IMR-90 (cell line): ENCODE results near the gene WBP2. TPM values are rescaled to one million over a fixed set of nuclear protein-coding genes. Genes with fewer than 3 reads are reported as not detected.

Source experiments
- ATAC-seq: fragments of 200-7000 bp; cut with Tn5 transposase; 2 replicates; pipeline ENCODE4 v1.9.1; 2020; ENCODE audit warnings: low read depth, mild to moderate bottlenecking, moderate library complexity
- BruUV-seq: library from RNA; stranded (reverse); fragments of 400-500 nt; replicated peaks from 2 replicates; lab custom pipeline; 2021; lab: Mats Ljungman, UMichigan
- CTCF ChIA-PET: fragments of 300-600 bp; formaldehyde crosslinking; extraction: SDS; loops from one replicate; lab custom pipeline; 2021; ENCODE audit warnings: antibody characterized with exemption; lab: Yijun Ruan, JAX
- POLR2A ChIA-PET: fragments of 300-600 bp; sonication (Branson Sonifier 250); formaldehyde crosslinking; loops from one replicate; lab custom pipeline; 2022; ENCODE audit warnings: antibody characterized with exemption; ENCODE audit not compliant: unreplicated experiment; lab: Charles Lee
- DNase-seq: peaks from one replicate; pipeline ENCODE4 v3.0.0; 2013
- H2AFZ ChIP-seq: replicated peaks from 2 replicates; pipeline ENCODE3; 2013; ENCODE audit warnings: low read length, mild to moderate bottlenecking; ENCODE audit not compliant: poor library complexity
- H2AK5ac ChIP-seq: 2 replicates; pipeline ENCODE4 v1.6.1; 2013; ENCODE audit warnings: low read depth, low read length, inconsistent platforms
- H2AK9ac ChIP-seq: replicated peaks from 2 replicates; pipeline ENCODE3; 2013; ENCODE audit warnings: mild to moderate bottlenecking, low read depth, low read length, moderate library complexity; ENCODE audit not compliant: poor library complexity
- H2BK120ac ChIP-seq: 2 replicates; pipeline ENCODE4 v1.6.1; 2013; ENCODE audit warnings: low read depth, low read length, inconsistent platforms
- H2BK15ac ChIP-seq: 3 replicates; pipeline ENCODE4 v1.6.1; 2013; ENCODE audit warnings: low read depth, low read length, inconsistent platforms
- H2BK20ac ChIP-seq: 2 replicates; pipeline ENCODE4 v1.6.1; 2013; ENCODE audit warnings: low read depth, mild to moderate bottlenecking, inconsistent platforms, low read length, moderate library complexity
- H2BK5ac ChIP-seq: 2 replicates; pipeline ENCODE4 v1.6.1; 2013; ENCODE audit warnings: mild to moderate bottlenecking, low read depth, low read length, inconsistent platforms; ENCODE audit not compliant: poor library complexity, severe bottlenecking
- H3K14ac ChIP-seq: replicated peaks from 2 replicates; pipeline ENCODE4 v1.6.1; 2013; ENCODE audit warnings: low read depth, low read length, inconsistent platforms
- H3K18ac ChIP-seq: 2 replicates; pipeline ENCODE4 v1.6.1; 2013; ENCODE audit warnings: low read depth, low read length, control low read depth
- H3K23ac ChIP-seq: 2 replicates; pipeline ENCODE4 v1.6.1; 2013; ENCODE audit warnings: low read depth, low read length, inconsistent platforms
- H3K27ac ChIP-seq: 2 replicates; pipeline ENCODE4 v1.5.1; 2013; ENCODE audit warnings: mild to moderate bottlenecking, control low read depth, low read length; ENCODE audit not compliant: insufficient read depth
- H3K27me3 ChIP-seq: 2 replicates; pipeline ENCODE4 v1.6.1; 2013; ENCODE audit warnings: low read length; ENCODE audit not compliant: control insufficient read depth, insufficient read depth
- H3K36me3 ChIP-seq: 2 replicates; pipeline ENCODE4 v1.6.1; 2013; ENCODE audit warnings: low read length, mixed read lengths; ENCODE audit not compliant: control insufficient read depth, insufficient read depth
- H3K4ac ChIP-seq: 2 replicates; pipeline ENCODE4 v1.6.1; 2013; ENCODE audit warnings: low read depth, low read length, inconsistent platforms
- H3K4me1 ChIP-seq: 2 replicates; pipeline ENCODE4 v1.6.1; 2013; ENCODE audit warnings: low read length, mixed read lengths; ENCODE audit not compliant: control insufficient read depth, insufficient read depth
- H3K4me2 ChIP-seq: 2 replicates; pipeline ENCODE4 v1.6.1; 2013; ENCODE audit warnings: low read depth, mild to moderate bottlenecking, control low read depth, low read length, moderate library complexity
- H3K4me3 ChIP-seq: 2 replicates; pipeline ENCODE4 v1.5.1; 2013; ENCODE audit warnings: low read depth, mild to moderate bottlenecking, control low read depth, low read length, moderate library complexity; ENCODE audit not compliant: insufficient read depth
- H3K56ac ChIP-seq: 2 replicates; pipeline ENCODE4 v1.6.1; 2013; ENCODE audit warnings: low read length, inconsistent platforms; ENCODE audit not compliant: insufficient read depth; ENCODE audit errors: extremely low read depth
- H3K79me1 ChIP-seq, 2 experiments: 2 replicates each; pipeline ENCODE4 v1.6.1; 2013; ENCODE audit warnings: low read length in 2 of 2, inconsistent platforms in 1 of 2, low read depth in 1 of 2
- H3K9ac ChIP-seq: 2 replicates; pipeline ENCODE4 v1.6.1; 2013; ENCODE audit warnings: low read depth, low read length, control low read depth
- H3K9me1 ChIP-seq: 2 replicates; pipeline ENCODE4 v1.6.1; 2013; ENCODE audit warnings: low read length, inconsistent platforms; ENCODE audit not compliant: insufficient read depth
- H3K9me3 ChIP-seq: 2 replicates; pipeline ENCODE4 v1.6.1; 2013; ENCODE audit warnings: low read length; ENCODE audit not compliant: control insufficient read depth, insufficient read depth
- H4K20me1 ChIP-seq: 2 replicates; pipeline ENCODE4 v1.6.1; 2013; ENCODE audit warnings: low read length, inconsistent platforms; ENCODE audit not compliant: insufficient read depth
- H4K5ac ChIP-seq: 2 replicates; pipeline ENCODE4 v1.6.1; 2013; ENCODE audit warnings: mild to moderate bottlenecking, low read depth, low read length, control low read depth
- H4K8ac ChIP-seq, 2 experiments: 2 replicates each; pipeline ENCODE4 v1.6.1; 2013; ENCODE audit warnings: low read depth in 2 of 2, low read length in 2 of 2, control low read depth in 1 of 2, inconsistent platforms in 1 of 2
- H4K91ac ChIP-seq: 2 replicates; pipeline ENCODE4 v1.6.1; 2013; ENCODE audit warnings: low read depth, low read length, inconsistent platforms; ENCODE audit not compliant: insufficient read depth
- FOS ChIP-seq: fragments of 150-350 bp; IDR thresholded peaks from 2 replicates; pipeline ENCODE4 v1.6.1; 2016; ENCODE audit warnings: low read depth, low read length
- MAFK ChIP-seq: IDR thresholded peaks from 2 replicates; pipeline ENCODE4 v1.6.1; 2012; ENCODE audit warnings: low read depth, low read length, improper control_type of control experiment
- MXI1 ChIP-seq: IDR thresholded peaks from 2 replicates; pipeline ENCODE4 v1.6.1; 2012; ENCODE audit warnings: low read depth, mild to moderate bottlenecking, low read length, moderate library complexity, borderline replicate concordance
- RFX5 ChIP-seq: IDR thresholded peaks from 2 replicates; pipeline ENCODE4 v1.8.0; 2012; ENCODE audit warnings: low read depth, mild to moderate bottlenecking, low read length, moderate library complexity
- SMC3 ChIP-seq: fragments of 150-350 bp; IDR thresholded peaks from 2 replicates; pipeline ENCODE4 v1.6.1; 2016; ENCODE audit warnings: low read depth, mild to moderate bottlenecking, antibody characterized with exemption, low read length, moderate library complexity
- WGBS, 2 experiments: methylation state at CpG; one replicate each; pipeline versions ENCODE4 v1.1.5 to v1.1.7; 2013; ENCODE audit warnings: missing lambda C conversion rate in 2 of 2; ENCODE audit not compliant: insufficient read length in 1 of 2; ENCODE audit errors: extremely low coverage in 2 of 2; 5-methylcytosine and 5-hydroxymethylcytosine counted together
- dilution Hi-C: fragments of 300-500 bp; cut with HindIII; formaldehyde crosslinking; loops from one replicate; pipeline ENCODE4 v1.14.3; 2018; ENCODE audit warnings: low sequenced_read_pairs; ENCODE audit not compliant: unreplicated experiment
- in situ Hi-C: fragments of 300-500 bp; cut with MboI; formaldehyde crosslinking; loops from 3 replicates; pipeline ENCODE4 v1.14.3; 2019; ENCODE audit warnings: low sequenced_read_pairs, inconsistent platforms, mixed read lengths
- intact Hi-C: fragments of 100-400 bp; cut with micrococcal nuclease; formaldehyde crosslinking; loops from 2 replicates; pipeline ENCODE4 v1.10.0; 2022
- polyA plus RNA-seq, 3 experiments: library from polyadenylated mRNA; depleted of rRNA; stranded (reverse); fragments of >200 nt; gene quantifications; 2 replicates each; pipeline ENCODE4 v1.2.3, GENCODE V29; 2012; ENCODE audit warnings: low replicate concordance in 1 of 3
- total RNA-seq: library from RNA; depleted of rRNA; stranded (reverse); fragments of >200 nt; gene quantifications from 2 replicates; pipeline ENCODE4 v1.2.3, GENCODE V29; 2012

Gene WBP2
- total and polyA plus RNA-seq, 2 of the 4 experiments (the other 2 are of a cell fraction), result 9.0 to 35.5 TPM

DNA sequence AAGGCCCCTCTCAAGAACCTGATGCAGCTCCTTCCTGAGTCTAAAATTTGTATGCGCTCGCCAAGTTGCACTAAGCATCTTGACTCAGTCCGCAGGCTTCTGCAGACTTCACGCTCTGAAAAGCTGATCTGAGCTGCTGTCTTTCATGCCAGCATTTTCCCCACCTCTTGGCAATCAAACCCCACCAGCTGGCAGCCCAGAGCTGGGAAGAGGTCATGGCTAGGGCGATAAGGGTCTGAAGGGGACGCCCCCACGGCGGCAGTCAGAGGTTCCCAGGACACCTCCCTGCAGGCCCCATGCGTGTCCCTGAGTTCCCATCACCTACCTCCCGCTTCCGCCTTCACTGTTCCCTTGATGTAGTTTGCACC lies 5.9 kb downstream of the WBP2 start:
- Histone ChIP-seq H3K23ac (no peak overlapping the region), H2AFZ (no peak overlapping the region), H4K5ac (no peak overlapping the region), H3K4ac (no peak overlapping the region), H2BK20ac (no peak overlapping the region), H3K9me1 (peaks cover 7% of the 10 kb centered on the region), H4K91ac (no peak overlapping the region), H2BK15ac (no peak overlapping the region), H2AK5ac (no peak overlapping the region), H3K14ac (no peak overlapping the region), H4K8ac (no peak overlapping the region), H2BK120ac (no peak overlapping the region), H3K18ac (no peak overlapping the region), H3K4me1 (peaks cover 13% of the 10 kb centered on the region), H2AK9ac (no peak overlapping the region), H3K79me1 (peaks cover 6 to 22% of the 10 kb centered on the region in 2 experiments; a peak in 3 of 4 replicates), H3K4me2 (no peak overlapping the region), H2BK5ac (no peak overlapping the region), H3K9me3 (no peaks in the 10 kb centered on the region), H4K20me1 (peaks cover 10% of the 10 kb centered on the region), H3K9ac (no peak overlapping the region), H3K27me3 (no peaks in the 10 kb centered on the region), H3K36me3 (peaks cover 52% of the 10 kb centered on the region), H3K56ac (no peak overlapping the region), H3K4me3 (no peak overlapping the region), H3K27ac (no peak overlapping the region)
- dilution Hi-C loops (no loop called here), intact Hi-C loops (no loop called here), in situ Hi-C loops (no loop called here)
- TF ChIP-seq FOS (no peak), RFX5 (no peak), MAFK (no peak), SMC3 (no peak), MXI1 (no peak)
- ATAC-seq (no peak), DNase-seq (no peak)
- CTCF ChIA-PET, result interaction anchor here (0.6 kb wide), 1 partner anchor 93 kb away, joined by 4 read pairs; no protein-coding TSS in a partner anchor
- POLR2A ChIA-PET, result no interaction called here
- no TSS peak for BruUV-seq
- WGBS, 2 experiments, result no CpG with 5 or more reads among the region's 11 CpGs
